ENCODE measurements around the gene PDCD1.

GRCh38 chr2:241885291-241885945 lies 26.7 kb upstream of the PDCD1 start:
- TF ChIP-seq, protein P1, sequence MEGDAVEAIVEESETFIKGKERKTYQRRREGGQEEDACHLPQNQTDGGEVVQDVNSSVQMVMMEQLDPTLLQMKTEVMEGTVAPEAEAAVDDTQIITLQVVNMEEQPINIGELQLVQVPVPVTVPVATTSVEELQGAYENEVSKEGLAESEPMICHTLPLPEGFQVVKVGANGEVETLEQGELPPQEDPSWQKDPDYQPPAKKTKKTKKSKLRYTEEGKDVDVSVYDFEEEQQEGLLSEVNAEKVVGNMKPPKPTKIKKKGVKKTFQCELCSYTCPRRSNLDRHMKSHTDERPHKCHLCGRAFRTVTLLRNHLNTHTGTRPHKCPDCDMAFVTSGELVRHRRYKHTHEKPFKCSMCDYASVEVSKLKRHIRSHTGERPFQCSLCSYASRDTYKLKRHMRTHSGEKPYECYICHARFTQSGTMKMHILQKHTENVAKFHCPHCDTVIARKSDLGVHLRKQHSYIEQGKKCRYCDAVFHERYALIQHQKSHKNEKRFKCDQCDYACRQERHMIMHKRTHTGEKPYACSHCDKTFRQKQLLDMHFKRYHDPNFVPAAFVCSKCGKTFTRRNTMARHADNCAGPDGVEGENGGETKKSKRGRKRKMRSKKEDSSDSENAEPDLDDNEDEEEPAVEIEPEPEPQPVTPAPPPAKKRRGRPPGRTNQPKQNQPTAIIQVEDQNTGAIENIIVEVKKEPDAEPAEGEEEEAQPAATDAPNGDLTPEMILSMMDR (conservative IDR thresholded peaks at IDR 0.05; ENCODE audit: low read length), result no peak
- TF ChIP-seq EZH2phosphoT487 (IDR thresholded peaks at IDR 0.05; ENCODE audit: borderline replicate concordance), result no peak

Measured in Loucy (cell line).